Gastrocnemius medialis (tissue), 4 donors: ENCODE results near the gene OTX2. TPM values are rescaled to one million over a fixed set of nuclear protein-coding genes. Genes with fewer than 3 reads are reported as not detected.

Experiments used
- ATAC-seq, 2 donors: fragments of 150-250 bp; one replicate each; pipeline ENCODE4 v1.9.1; 2016
- DNase-seq, 2 donors: peaks; one replicate each; pipeline ENCODE4 v3.0.0-alpha.2; 2019
- H3K27ac ChIP-seq, 4 donors: fragments of 200-600 bp; sonication (generic); 1 replicate in 1 of 4; 2 replicates in 3 of 4; pipeline ENCODE4 v1.5.1; 2016 to 2018; ENCODE audit warnings: mild to moderate bottlenecking in 2 of 4, moderate library complexity in 1 of 4
- H3K27me3 ChIP-seq, 3 donors: fragments of 200-600 bp; sonication (generic) in 2 of 3; 1 replicate in 1 of 3; 2 replicates in 2 of 3; pipeline versions ENCODE4 v1.5.1 to v1.6.0; 2016 to 2019; ENCODE audit warnings: mild to moderate bottlenecking in 1 of 3, moderate library complexity in 1 of 3
- H3K36me3 ChIP-seq, 2 donors: fragments of 200-600 bp; sonication (generic) in 1 of 2; one replicate each; pipeline ENCODE4 v1.5.1; 2017 to 2018
- H3K4me1 ChIP-seq, 2 donors: fragments of 200-600 bp; sonication (generic) in 1 of 2; one replicate each; pipeline ENCODE4 v1.5.1; 2016 to 2017; ENCODE audit warnings: mild to moderate bottlenecking in 2 of 2
- H3K4me3 ChIP-seq, 4 donors: fragments of 200-600 bp; sonication (generic) in 3 of 4; 1 replicate in 1 of 4; 2 replicates in 3 of 4; pipeline ENCODE4 v1.5.1; 2016 to 2019; ENCODE audit warnings: mild to moderate bottlenecking in 2 of 4
- H3K9me3 ChIP-seq, 3 donors: fragments of 200-600 bp; sonication (generic) in 2 of 3; 1 replicate in 1 of 3; 2 replicates in 2 of 3; pipeline ENCODE4 v1.5.1; 2016 to 2019
- POLR2A ChIP-seq, 2 donors: fragments of 450-650 bp; IDR thresholded peaks; one replicate each; pipeline ENCODE4 v1.6.1; 2017; ENCODE audit warnings: antibody characterized with exemption in 2 of 2, mild to moderate bottlenecking in 2 of 2, moderate library complexity in 2 of 2
- in situ Hi-C, 4 donors: fragments of 200-750 bp; cut with MboI; loops; one replicate each; pipeline versions ENCODE4 v1.15.0 to v1.8.0; 2017; ENCODE audit warnings: low sequenced_read_pairs in 4 of 4
- intact Hi-C: fragments of 100-400 bp; cut with DNase I; formaldehyde crosslinking; loops from one replicate; pipeline ENCODE4 v1.15.1; 2023; ENCODE audit warnings: low total_unique reads
- total RNA-seq, 4 donors: library from RNA; depleted of rRNA; stranded (reverse); fragments of >200 nt; gene quantifications; one replicate each; pipeline versions ENCODE4 v1.1.0 to v1.2.3, GENCODE V29; 2016
- TF ChIP-seq, protein P1 (sequence below), 5 experiments: fragments of 450-650 bp in 3 of 5; fragments of 200-600 bp in 2 of 5; sonication (generic) in 2 of 5; IDR thresholded peaks in 4 of 5; conservative IDR thresholded peaks in 1 of 5; 1 replicate in 4 of 5; 2 replicates in 1 of 5; pipeline ENCODE4 v1.5.1; 2016 to 2019; ENCODE audit warnings: antibody characterized with exemption in 5 of 5, mild to moderate bottlenecking in 3 of 5, moderate library complexity in 3 of 5

The OTX2 gene
- total RNA-seq, 4 donors from 2014 or later: not detected

DNA sequence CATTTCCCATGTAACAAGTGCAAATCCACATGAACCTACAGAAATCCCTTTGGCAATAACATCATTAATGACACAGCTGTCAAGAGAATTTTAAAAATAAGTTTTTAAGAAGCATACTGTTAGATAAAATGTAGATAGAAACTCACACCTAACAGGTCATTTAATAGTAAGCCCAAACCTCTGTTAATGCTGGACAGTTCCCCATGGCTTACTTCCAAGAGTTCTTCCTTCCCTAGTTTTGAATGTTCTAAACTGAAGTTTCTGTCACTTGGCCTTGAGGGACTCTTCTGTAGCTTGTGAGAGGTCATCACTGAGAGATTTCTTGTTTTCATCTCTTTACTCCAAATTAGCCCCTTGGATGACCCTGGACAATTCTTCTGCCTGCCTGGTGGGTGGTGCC is 22.7 kb downstream of the OTX2 start:
- in situ Hi-C loops: no loop called here

DNA sequence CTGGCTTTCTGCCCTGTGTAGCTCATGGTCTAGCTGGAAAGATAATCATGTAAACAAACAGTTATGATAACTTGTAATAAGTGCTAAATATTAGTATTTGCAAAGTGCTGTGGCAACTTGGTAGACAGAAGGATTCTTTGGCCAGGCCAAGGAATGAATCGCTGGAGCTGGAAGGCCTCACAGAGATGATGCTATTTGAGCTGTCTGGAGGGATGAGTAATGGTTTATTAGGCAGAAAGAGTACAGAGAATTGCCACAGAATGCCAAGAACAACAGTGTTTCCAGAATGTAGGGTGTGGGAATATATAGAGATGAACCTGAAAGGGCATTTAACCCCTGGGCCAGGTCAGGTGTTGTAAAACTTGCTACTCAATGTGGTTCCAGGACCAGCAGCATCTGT is 27.6 kb downstream of the OTX2 start:
- no peak for TF ChIP-seq POLR2A (IDR thresholded peaks at IDR 0.05)
- TF ChIP-seq, protein P1, sequence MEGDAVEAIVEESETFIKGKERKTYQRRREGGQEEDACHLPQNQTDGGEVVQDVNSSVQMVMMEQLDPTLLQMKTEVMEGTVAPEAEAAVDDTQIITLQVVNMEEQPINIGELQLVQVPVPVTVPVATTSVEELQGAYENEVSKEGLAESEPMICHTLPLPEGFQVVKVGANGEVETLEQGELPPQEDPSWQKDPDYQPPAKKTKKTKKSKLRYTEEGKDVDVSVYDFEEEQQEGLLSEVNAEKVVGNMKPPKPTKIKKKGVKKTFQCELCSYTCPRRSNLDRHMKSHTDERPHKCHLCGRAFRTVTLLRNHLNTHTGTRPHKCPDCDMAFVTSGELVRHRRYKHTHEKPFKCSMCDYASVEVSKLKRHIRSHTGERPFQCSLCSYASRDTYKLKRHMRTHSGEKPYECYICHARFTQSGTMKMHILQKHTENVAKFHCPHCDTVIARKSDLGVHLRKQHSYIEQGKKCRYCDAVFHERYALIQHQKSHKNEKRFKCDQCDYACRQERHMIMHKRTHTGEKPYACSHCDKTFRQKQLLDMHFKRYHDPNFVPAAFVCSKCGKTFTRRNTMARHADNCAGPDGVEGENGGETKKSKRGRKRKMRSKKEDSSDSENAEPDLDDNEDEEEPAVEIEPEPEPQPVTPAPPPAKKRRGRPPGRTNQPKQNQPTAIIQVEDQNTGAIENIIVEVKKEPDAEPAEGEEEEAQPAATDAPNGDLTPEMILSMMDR (IDR thresholded peaks at IDR 0.05 in 4 of 5, conservative IDR thresholded peaks at IDR 0.05 in 1 of 5): no peak
- Histone ChIP-seq H3K27me3 (peaks cover 0 to 6% (median 0%) of the 10 kb centered on the region in 3 donors), H3K36me3 (no peaks in the 10 kb centered on the region), H3K4me1 (no peaks in the 10 kb centered on the region), H3K9me3 (no peaks in the 10 kb centered on the region), H3K4me3 (no peak overlapping the region), H3K27ac (no peak overlapping the region)
- no peak for ATAC-seq
- in situ Hi-C loops: no loop called here
- intact Hi-C loops: no loop called here
- no peak for DNase-seq

More for the DNA sequence above, 22.7 kb downstream of the OTX2 start:
- Histone ChIP-seq H3K4me3 (no peak overlapping the region), H3K4me1 (no peaks in the 10 kb centered on the region), H3K27me3 (peaks cover 0 to 16% (median 6%) of the 10 kb centered on the region in 3 donors), H3K36me3 (no peaks in the 10 kb centered on the region), H3K9me3 (no peaks in the 10 kb centered on the region), H3K27ac (no peak overlapping the region)
- ATAC-seq (no peak), DNase-seq (no peak)
- no peak for TF ChIP-seq POLR2A (IDR thresholded peaks at IDR 0.05)
- TF ChIP-seq, protein P1 (IDR thresholded peaks at IDR 0.05 in 4 of 5, conservative IDR thresholded peaks at IDR 0.05 in 1 of 5): no peak
- intact Hi-C loops: no loop called here

DNA sequence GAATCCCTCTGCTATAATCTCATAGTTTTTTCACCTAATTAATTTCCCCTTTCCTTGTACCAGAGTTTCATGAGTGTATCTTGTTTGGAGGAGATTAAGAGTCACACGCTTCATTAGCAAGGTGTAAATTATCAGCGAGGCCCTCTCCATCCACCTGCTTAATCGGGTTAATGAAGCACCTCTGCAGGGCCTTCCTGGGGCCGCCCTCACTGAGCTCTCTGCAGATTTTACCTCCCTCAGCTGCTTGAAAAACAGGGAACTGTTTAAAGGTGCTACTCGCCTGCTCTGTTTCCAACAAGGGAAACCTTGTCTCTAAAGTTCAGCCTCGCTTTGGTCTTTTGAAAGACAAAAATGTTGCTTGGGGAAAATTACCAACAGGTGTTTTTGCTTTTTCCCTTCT is 35.8 kb downstream of the OTX2 start:
- no peak for ATAC-seq
- no peak for DNase-seq

DNA sequence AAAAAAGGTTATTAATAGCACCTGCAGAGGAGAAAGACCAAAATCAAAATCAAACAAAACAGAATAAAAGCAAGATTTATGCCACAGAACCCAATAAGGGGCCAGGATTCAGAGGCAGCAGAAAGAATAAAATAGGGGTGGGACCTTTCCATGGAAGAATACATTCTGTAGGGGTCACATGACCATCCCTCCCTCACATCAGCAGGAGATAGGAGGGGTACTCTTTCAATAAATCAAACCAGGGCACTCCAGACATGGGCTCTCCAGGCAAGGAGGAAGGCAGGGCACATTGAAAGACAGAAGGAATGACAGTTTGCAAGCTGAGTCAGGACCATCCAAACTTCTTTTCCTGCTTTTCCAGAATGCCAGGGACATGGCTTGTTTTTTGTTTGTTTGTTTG is 39.8 kb downstream of the OTX2 start:
- no peak overlapping the region for H3K4me3 ChIP-seq
- H3K9me3 ChIP-seq: no peaks in the 10 kb centered on the region
- ATAC-seq (no peak), DNase-seq (no peak)
- no peaks in the 10 kb centered on the region for H3K36me3 ChIP-seq
- no peak for TF ChIP-seq POLR2A (IDR thresholded peaks at IDR 0.05)
- TF ChIP-seq, protein P1 (IDR thresholded peaks at IDR 0.05 in 4 of 5, conservative IDR thresholded peaks at IDR 0.05 in 1 of 5): no peak
- no peak overlapping the region for H3K27ac ChIP-seq
- intact Hi-C loops: no loop called here
- H3K4me1 ChIP-seq: no peaks in the 10 kb centered on the region
- H3K27me3 ChIP-seq: no peaks in the 10 kb centered on the region
- in situ Hi-C loops: no loop called here

More for the DNA sequence above, 35.8 kb downstream of the OTX2 start:
- in situ Hi-C loops: no loop called here
- Histone ChIP-seq H3K36me3 (no peaks in the 10 kb centered on the region), H3K4me1 (no peaks in the 10 kb centered on the region), H3K9me3 (no peaks in the 10 kb centered on the region), H3K4me3 (no peak overlapping the region), H3K27me3 (no peaks in the 10 kb centered on the region), H3K27ac (no peak overlapping the region)
- TF ChIP-seq, protein P1 (IDR thresholded peaks at IDR 0.05 in 4 of 5, conservative IDR thresholded peaks at IDR 0.05 in 1 of 5): no peak
- TF ChIP-seq POLR2A (IDR thresholded peaks at IDR 0.05): no peak
- intact Hi-C loops: no loop called here
